IPS DF 19.7 (cell line): ENCODE measurements around the gene RNF187.

ENCODE experiments used
- DNase-seq: peaks from one replicate; pipeline ENCODE4 v3.0.0-alpha.2; 2013; ENCODE audit warnings: low read depth, low spot score

The RNF187 gene

DNA sequence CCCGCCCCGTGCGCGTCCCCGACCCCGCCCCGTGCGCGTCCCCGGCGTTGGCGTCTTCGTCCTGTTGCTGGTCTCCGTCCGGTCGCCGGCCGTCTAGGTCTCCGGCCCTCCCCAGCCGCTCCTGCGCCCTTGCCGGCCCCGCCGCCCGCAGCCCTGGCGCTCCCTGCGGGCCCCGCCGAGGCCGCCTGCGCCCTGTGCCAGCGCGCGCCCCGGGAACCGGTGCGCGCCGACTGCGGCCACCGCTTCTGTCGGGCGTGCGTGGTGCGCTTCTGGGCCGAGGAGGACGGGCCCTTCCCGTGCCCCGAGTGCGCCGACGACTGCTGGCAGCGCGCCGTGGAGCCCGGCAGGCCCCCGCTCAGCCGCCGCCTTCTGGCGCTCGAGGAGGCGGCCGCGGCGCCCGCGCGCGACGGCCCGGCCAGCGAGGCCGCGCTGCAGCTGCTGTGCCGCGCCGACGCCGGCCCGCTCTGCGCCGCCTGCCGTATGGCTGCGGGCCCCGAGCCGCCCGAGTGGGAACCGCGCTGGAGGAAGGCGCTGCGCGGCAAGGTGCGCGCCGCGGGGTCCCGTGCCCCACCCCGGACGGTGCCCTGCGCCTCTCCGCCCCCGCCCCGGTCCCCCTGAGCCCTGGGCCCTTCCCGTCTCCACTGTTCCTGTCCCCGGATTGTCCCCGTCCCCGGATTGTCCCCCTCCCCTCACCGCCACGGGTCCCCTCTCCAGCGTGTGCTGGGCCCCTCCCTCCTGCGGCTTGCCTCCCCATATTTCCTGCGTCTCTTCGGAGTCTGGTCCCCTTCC, at the start of gene RNF187:
Gene RNF187, plus strand, starts transcription at position 47 of the 789 bp plus-strand sequence.
- DNase-seq, result no peak

DNA sequence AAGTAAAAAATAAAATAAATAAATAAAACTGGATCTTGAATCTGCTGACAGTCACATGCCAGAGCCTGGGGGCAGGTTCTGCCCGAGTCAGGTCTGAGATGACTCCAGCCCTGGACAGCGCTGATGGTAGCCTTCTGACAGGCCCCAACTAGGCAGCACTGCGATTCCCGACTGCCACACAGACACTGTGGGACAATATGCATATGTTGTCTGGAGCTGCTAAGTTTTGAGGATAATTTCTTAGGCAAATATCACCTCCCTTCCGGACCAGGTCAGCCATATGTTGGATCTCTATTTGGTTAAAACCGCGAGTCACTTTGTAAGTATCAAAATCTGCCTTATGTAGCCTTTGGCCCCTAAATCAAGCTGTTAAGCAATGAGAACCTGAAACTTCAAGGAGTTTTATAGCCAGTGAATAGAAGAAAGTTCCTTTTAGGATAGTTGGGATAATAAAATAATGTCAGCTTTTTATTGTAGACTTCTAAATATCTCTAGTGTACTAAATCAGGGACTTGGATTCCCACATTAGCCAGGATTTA, 49.7 kb upstream of the RNF187 start:
- no peak for DNase-seq

DNA sequence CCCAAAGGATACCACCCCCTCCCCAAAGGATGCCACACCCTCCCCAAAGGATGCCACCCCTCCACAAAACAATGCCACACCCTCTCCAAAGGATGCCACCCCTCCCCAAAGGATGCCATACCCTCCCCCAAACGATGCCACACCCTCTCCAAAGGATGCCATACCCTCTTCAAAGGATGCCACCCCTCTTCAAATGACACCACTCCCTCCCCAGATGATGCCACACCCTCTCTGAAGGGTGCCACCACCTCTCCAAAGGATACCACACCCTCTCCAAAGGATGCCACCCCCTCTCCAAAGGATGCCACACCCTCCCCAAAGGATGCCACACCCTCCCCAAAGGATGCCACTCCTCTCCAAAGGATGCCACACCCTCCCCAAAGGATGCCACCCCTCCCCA, 48.9 kb upstream of the RNF187 start:
- DNase-seq, result no peak

DNA sequence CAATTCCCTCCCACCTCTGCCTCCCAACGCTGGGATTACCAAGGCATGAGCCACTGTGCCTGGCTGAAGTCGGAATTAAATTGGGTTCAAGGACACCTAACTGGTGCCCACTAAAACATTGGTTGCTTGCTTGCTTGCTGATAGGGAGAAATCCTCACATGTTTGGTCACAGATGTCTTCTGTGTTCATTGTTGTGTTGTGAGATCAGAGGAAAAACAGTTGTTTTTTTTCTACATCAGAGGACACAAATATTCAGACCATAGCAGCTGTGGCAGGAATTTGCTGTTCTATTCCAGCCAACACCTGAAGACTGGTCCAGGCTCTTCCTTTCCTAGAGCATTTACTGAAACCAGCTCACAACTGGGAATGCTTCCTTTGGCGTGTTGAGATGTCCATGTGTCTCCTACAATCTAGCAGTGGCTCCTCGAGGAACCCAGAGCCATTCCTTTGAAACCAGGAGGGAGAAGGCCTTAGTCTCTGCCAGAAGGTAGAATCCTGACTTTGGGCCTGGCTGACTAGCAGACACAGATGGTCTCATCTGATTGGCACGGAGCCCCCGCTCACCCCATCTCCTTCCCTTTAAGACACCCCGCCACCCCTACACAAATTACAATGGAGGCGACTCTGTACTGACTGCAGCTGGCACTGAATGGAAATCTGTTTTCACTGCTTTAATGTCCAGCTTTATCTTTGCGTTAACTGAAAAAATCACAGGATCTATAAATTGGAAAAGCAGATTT, 46.3 kb upstream of the RNF187 start:
- no peak for DNase-seq

DNA sequence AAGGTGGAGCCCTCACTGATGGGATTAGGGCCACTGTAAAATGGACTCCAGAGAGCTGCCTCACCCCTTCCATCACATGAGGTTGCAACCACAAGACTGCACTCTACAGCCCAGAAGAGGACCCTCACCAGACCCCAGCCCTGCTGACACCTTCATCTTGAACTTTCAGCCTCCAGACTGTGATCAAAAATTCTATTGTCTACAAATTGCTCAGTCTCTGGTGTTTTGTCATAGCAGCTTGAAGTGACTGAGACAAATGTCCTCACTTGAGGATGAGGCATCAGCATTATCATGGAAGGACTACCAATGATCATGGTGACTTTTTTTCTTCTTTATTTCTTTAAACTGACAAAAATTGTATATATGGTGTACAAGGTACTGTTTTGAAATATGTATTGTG, 43.8 kb upstream of the RNF187 start:
- no peak for DNase-seq

GRCh38 chr1:228445490-228445842, 41.7 kb upstream of the RNF187 start:
- DNase-seq, result no peak

- no peak for DNase-seq
These were observed 41.1 kb upstream of the RNF187 start for GRCh38 chr1:228445843-228446650.

DNA sequence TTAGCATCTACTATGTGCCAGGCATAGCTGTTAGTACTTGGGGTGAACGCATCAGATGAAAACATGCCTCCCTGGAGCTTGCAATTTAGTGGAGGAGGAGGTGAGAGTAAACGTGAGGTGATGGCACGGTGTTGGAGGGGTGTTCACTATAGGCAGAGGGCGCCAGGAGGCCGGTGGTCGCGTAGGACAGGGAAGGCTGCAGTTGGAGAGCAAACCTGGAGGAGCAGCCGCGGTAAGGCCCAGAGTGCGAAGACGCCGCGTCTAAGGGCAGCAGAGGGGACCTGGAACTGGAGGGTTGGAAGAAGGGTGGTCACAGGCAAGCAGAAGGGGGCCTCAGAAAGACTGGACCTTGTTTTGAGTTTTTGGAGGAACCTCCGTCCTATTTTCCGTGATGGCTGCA, 40.3 kb upstream of the RNF187 start:
- no peak for DNase-seq

DNA sequence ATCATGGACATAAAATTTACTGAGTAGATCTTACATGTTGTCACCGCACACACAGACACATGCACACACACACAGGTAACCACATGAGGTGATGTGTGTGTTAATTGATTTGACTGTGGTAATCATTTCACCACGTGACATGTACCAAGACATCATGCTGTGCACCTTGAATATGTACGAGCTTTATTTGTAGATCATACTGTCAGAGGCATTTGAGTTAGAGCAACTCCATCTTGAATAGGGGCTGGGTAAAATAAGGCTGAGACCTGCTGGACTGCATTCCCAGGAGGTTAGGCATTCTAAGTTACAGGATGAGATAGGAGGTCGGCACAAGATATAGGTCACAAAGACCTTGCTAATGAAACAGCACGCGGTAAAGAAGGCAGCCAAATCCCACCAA, 38.8 kb upstream of the RNF187 start:
- DNase-seq, result no peak

- no peak for DNase-seq
These were observed 37.0 kb upstream of the RNF187 start for GRCh38 chr1:228450200-228450599.

- no peak for DNase-seq
These were observed 34.8 kb upstream of the RNF187 start for GRCh38 chr1:228452194-228453021.

- no peak for DNase-seq
These were observed 34.1 kb upstream of the RNF187 start for GRCh38 chr1:228453022-228453560.

DNA sequence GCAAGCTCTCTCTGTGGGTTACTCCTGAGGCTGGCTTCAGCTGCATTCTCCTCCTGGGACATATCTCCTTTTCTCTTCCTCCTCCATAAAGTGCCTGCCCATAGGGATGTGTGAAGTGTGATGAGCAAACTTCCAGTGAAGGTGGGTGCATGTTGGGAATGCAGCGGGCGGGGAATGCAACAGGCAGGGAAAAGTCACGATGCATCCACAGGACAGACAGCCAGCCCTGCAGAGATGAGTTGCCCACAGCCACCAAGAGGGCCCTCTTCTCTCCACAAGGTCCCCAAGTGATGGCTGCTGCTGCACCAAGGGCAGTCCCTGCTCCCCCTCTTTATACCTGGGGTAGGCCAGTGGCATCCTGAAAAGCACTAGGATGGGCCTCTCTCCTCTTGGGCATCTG, 33.6 kb upstream of the RNF187 start:
- DNase-seq, result no peak

GRCh38 chr1:228454238-228454637, 32.9 kb upstream of the RNF187 start:
- no peak for DNase-seq

DNA sequence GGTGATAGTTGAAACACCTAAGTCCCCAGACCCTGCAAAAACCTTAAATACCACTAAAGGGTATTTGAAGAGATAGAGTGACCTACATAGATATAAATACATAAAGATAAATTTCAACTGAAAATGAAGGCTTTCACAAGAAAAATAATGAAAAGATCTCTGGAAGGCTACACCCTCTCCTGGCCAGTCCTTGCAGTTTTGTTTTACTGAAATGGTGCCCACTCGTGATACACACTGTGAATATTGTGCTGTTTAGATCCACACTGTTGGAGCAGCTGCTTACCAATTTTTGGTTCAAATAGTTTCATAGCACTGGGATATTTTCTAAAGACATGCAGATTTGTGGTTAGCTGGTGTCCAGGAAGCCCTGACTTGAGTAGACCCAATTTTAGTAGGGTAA, 31.5 kb upstream of the RNF187 start:
- DNase-seq, result no peak

- DNase-seq, result no peak
These were observed 30.7 kb upstream of the RNF187 start for GRCh38 chr1:228456252-228457016.

DNA sequence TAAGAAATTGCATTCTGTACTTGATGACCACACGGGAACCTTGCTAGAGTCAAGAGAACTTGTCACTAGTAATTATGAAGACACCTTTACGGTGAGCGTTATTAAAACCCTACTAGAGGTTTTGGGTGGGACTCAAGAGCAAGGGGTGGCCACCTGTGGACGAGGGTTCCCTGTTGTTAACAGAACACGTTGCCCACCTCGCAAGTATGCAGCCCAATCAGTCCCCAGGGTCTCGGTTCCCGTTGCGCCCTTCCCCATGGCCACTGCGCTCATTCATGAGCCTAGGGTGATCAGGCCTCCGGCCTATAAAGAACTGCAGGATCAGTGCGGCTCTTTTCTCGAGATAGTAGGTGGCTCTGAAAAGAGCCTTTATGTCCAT, 30.2 kb upstream of the RNF187 start:
- DNase-seq, result no peak

DNA sequence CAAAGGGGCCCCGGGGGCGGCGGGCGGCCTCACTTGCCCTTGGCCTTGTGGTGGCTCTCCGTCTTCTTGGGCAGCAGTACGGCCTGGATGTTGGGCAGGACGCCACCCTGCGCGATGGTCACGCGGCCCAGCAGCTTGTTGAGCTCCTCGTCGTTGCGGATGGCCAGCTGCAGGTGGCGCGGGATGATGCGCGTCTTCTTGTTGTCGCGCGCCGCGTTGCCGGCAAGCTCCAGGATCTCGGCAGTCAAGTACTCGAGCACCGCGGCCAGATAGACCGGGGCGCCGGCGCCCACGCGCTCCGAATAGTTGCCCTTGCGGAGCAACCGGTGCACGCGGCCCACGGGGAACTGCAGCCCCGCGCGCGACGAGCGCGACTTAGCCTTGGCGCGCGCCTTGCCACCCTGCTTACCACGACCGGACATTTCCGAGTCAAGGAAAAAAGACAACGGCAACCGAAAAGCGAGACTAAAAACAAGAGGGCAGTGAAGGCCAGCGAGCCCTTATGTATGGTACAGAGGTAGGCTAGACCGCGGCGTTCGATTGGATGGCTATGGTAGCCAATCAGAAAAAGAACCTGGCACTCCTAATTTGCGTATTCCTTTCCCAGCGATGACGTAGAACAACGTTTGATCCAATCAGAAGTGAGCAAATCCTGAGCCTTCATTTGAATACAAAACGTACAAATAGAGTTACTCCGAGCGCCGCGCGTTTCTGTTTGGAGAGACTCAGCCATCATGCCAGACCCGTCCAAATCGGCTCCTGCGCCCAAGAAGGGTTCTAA, 29.6 kb upstream of the RNF187 start:
- peak; percentile 98 for DNase-seq
